H1 (cell line): ENCODE measurements around the gene DPP8. TPM values are rescaled to one million over a fixed set of nuclear protein-coding genes. Genes with fewer than 3 reads are reported as not detected.
"Not testable (repeated sequence)": the region's sequence is repeated elsewhere in the genome, so short reads cannot be mapped to it uniquely, and the experiment has no call there.

ENCODE experiments used
- CTCF ChIA-PET: fragments of 300-600 bp; sonication (Branson Sonifier 250); formaldehyde crosslinking; loops from one replicate; lab custom pipeline; 2021; ENCODE audit not compliant: partially characterized antibody; lab: Charles Lee
- POLR2A ChIA-PET: fragments of 300-600 bp; sonication (Branson Sonifier 250); formaldehyde crosslinking; loops from one replicate; lab custom pipeline; 2021; ENCODE audit warnings: inconsistent platforms; ENCODE audit not compliant: partially characterized antibody; lab: Charles Lee
- DNase-seq, 2 experiments: peaks; one replicate each; pipeline versions ENCODE4 v3.0.0 to v3.0.0-alpha.2; 2010 to 2022; ENCODE audit warnings: low spot score in 2 of 2, low read depth in 1 of 2, mixed read lengths in 1 of 2
- FAIRE-seq: peaks from 2 replicates; lab custom pipeline; 2011; peaks lifted over from hg19 to GRCh38; lab: Jason Lieb, UNC
- H2AFZ ChIP-seq: 2 replicates; pipeline ENCODE4 v1.8.1; 2012; ENCODE audit warnings: low read length, inconsistent platforms
- H2AK5ac ChIP-seq: 2 replicates; pipeline ENCODE4 v1.6.1; 2013; ENCODE audit warnings: low read depth, low read length
- H2BK120ac ChIP-seq: replicated peaks from 2 replicates; pipeline ENCODE3; 2013; ENCODE audit warnings: low read depth, low read length, inconsistent platforms
- H2BK12ac ChIP-seq: 2 replicates; pipeline ENCODE4 v1.6.1; 2013; ENCODE audit warnings: low read depth, low read length
- H2BK15ac ChIP-seq: 2 replicates; pipeline ENCODE4 v1.6.1; 2013; ENCODE audit warnings: low read length
- H2BK20ac ChIP-seq: 2 replicates; pipeline ENCODE4 v1.6.1; 2013; ENCODE audit warnings: low read length
- H2BK5ac ChIP-seq: 2 replicates; pipeline ENCODE4 v1.6.1; 2013; ENCODE audit warnings: low read depth, low read length
- H3K14ac ChIP-seq: 2 replicates; pipeline ENCODE4 v1.6.1; 2013; ENCODE audit warnings: inconsistent platforms; ENCODE audit not compliant: insufficient read length
- H3K18ac ChIP-seq: 2 replicates; pipeline ENCODE4 v1.6.1; 2013; ENCODE audit warnings: low read length; ENCODE audit errors: extremely low read depth
- H3K23ac ChIP-seq: 2 replicates; pipeline ENCODE4 v1.6.1; 2013; ENCODE audit warnings: inconsistent platforms; ENCODE audit not compliant: insufficient read length
- H3K23me2 ChIP-seq: 2 replicates; pipeline ENCODE4 v1.6.1; 2013; ENCODE audit warnings: low read depth, low read length
- H3K27ac ChIP-seq: 2 replicates; pipeline ENCODE4 v1.6.1; 2011; ENCODE audit warnings: low read depth, low read length, inconsistent platforms
- H3K27me3 ChIP-seq, 4 experiments: replicated peaks in 1 of 4; 1 replicate in 1 of 4; 2 replicates in 3 of 4; pipeline versions ENCODE4 v1.6.1 to v1.8.1; 2011 to 2013; ENCODE audit warnings: low read length in 3 of 4, mild to moderate bottlenecking in 3 of 4, inconsistent platforms in 2 of 4, mixed read lengths in 2 of 4, moderate library complexity in 1 of 4; ENCODE audit not compliant: control insufficient read depth in 3 of 4, insufficient read depth in 3 of 4; ENCODE audit errors: extremely low read depth in 1 of 4
- H3K36me3 ChIP-seq, 4 experiments: 2 replicates each; pipeline versions ENCODE4 v1.6.1 to v1.8.1; 2011 to 2013; ENCODE audit warnings: mild to moderate bottlenecking in 4 of 4, low read length in 3 of 4, moderate library complexity in 2 of 4, control low read depth in 1 of 4, inconsistent platforms in 1 of 4; ENCODE audit not compliant: insufficient read depth in 4 of 4, control insufficient read depth in 2 of 4
- H3K4ac ChIP-seq: replicated peaks from 2 replicates; pipeline ENCODE3; 2013; ENCODE audit warnings: low read length, low read depth, mixed read lengths, inconsistent platforms; ENCODE audit not compliant: insufficient read length
- H3K4me1 ChIP-seq, 4 experiments: replicated peaks in 1 of 4; 1 replicate in 1 of 4; 2 replicates in 3 of 4; pipeline versions ENCODE4 v1.6.1 to v1.8.1; 2011 to 2013; ENCODE audit warnings: low read length in 3 of 4, inconsistent platforms in 2 of 4, mixed read lengths in 1 of 4; ENCODE audit not compliant: insufficient read depth in 4 of 4, control insufficient read depth in 3 of 4
- H3K4me2 ChIP-seq, 2 experiments: 2 replicates each; pipeline versions ENCODE4 v1.6.1 to v1.8.1; 2011 to 2013; ENCODE audit warnings: low read depth in 2 of 2, low read length in 2 of 2, control low read depth in 1 of 2, inconsistent platforms in 1 of 2, mild to moderate bottlenecking in 1 of 2; ENCODE audit not compliant: insufficient read depth in 1 of 2
- H3K4me3 ChIP-seq, 4 experiments: fragments of 200-600, 300-600 bp in 1 of 4; sonication (generic), shearing (Covaris generic), sonication (Bioruptor Twin) in 1 of 4; 2 replicates each; pipeline versions ENCODE4 v1.5.1 to v1.8.1; 2011 to 2016; ENCODE audit warnings: low read length in 4 of 4, low read depth in 3 of 4, control low read depth in 2 of 4, inconsistent platforms in 2 of 4, mild to moderate bottlenecking in 2 of 4, mixed read lengths in 1 of 4, moderate library complexity in 1 of 4; ENCODE audit not compliant: insufficient read depth in 2 of 4; ENCODE audit errors: extremely low read depth in 1 of 4
- H3K56ac ChIP-seq: replicated peaks from 2 replicates; pipeline ENCODE3; 2013; ENCODE audit warnings: low read depth, mild to moderate bottlenecking, mixed read lengths, low read length, inconsistent platforms; ENCODE audit not compliant: insufficient read length
- H3K79me1 ChIP-seq: 2 replicates; pipeline ENCODE4 v1.6.1; 2013; ENCODE audit warnings: low read depth, low read length, control low read depth
- H3K79me2 ChIP-seq, 2 experiments: 2 replicates each; pipeline versions ENCODE4 v1.6.1 to v1.8.1; 2012 to 2013; ENCODE audit warnings: low read length in 2 of 2, mild to moderate bottlenecking in 2 of 2, inconsistent platforms in 1 of 2; ENCODE audit not compliant: insufficient read depth in 2 of 2, control insufficient read depth in 1 of 2
- H3K9ac ChIP-seq, 4 experiments: replicated peaks in 1 of 4; 1 replicate in 1 of 4; 2 replicates in 3 of 4; pipeline versions ENCODE4 v1.6.1 to v1.8.1; 2011 to 2013; ENCODE audit warnings: low read depth in 3 of 4, low read length in 3 of 4, control low read depth in 2 of 4, mild to moderate bottlenecking in 2 of 4, moderate library complexity in 2 of 4, inconsistent platforms in 1 of 4; ENCODE audit errors: extremely low read depth in 1 of 4
- H3K9me3 ChIP-seq, 2 experiments: 2 replicates each; pipeline versions ENCODE4 v1.6.1 to v1.8.1; 2012 to 2013; ENCODE audit warnings: mild to moderate bottlenecking in 2 of 2, moderate library complexity in 2 of 2, control low read depth in 1 of 2, inconsistent platforms in 1 of 2, low read depth in 1 of 2, low read length in 1 of 2, mixed read lengths in 1 of 2; ENCODE audit not compliant: insufficient read depth in 2 of 2
- H4K20me1 ChIP-seq, 2 experiments: replicated peaks in 1 of 2; 2 replicates each; pipeline versions ENCODE3 to v1.8.1; 2011 to 2013; ENCODE audit warnings: inconsistent platforms in 2 of 2, low read length in 2 of 2, mild to moderate bottlenecking in 1 of 2; ENCODE audit not compliant: insufficient read depth in 2 of 2, control insufficient read depth in 1 of 2
- H4K5ac ChIP-seq: 2 replicates; pipeline ENCODE4 v1.6.1; 2013; ENCODE audit warnings: low read length, low read depth, mixed read lengths, inconsistent platforms; ENCODE audit not compliant: insufficient read length
- H4K8ac ChIP-seq: 2 replicates; pipeline ENCODE4 v1.8.0; 2013; ENCODE audit warnings: mild to moderate bottlenecking, moderate library complexity, low read length, inconsistent platforms; ENCODE audit not compliant: insufficient read depth; ENCODE audit errors: extremely low read depth
- H4K91ac ChIP-seq: replicated peaks from 2 replicates; pipeline ENCODE3; 2013; ENCODE audit warnings: low read length, mixed read lengths, inconsistent platforms; ENCODE audit not compliant: insufficient read length
- CEBPB ChIP-seq: IDR thresholded peaks from 2 replicates; pipeline ENCODE4 v1.6.1; 2012; ENCODE audit warnings: low read depth, low read length
- HDAC6 ChIP-seq: IDR thresholded peaks from one replicate; pipeline ENCODE4 v1.7.1; 2012; ENCODE audit warnings: low read depth, mild to moderate bottlenecking, inconsistent platforms, low read length, moderate library complexity
- MAFK ChIP-seq: IDR thresholded peaks from 2 replicates; pipeline ENCODE4 v1.6.1; 2012; ENCODE audit warnings: low read depth, mild to moderate bottlenecking, improper control_type of control experiment, low read length
- RBBP5 ChIP-seq: IDR thresholded peaks from 2 replicates; pipeline ENCODE4 v1.7.1; 2012; ENCODE audit warnings: low read depth, mild to moderate bottlenecking, inconsistent platforms, low read length, moderate library complexity, borderline replicate concordance
- SIX5 ChIP-seq: IDR thresholded peaks from 2 replicates; pipeline ENCODE4 v1.6.1; 2011; ENCODE audit warnings: mild to moderate bottlenecking, low read depth, low read length
- TAF7 ChIP-seq: optimal IDR thresholded peaks from 2 replicates; pipeline ENCODE3; 2011; ENCODE audit warnings: low read depth, mild to moderate bottlenecking, inconsistent platforms, low read length, moderate library complexity, borderline replicate concordance
- ZNF274 ChIP-seq: IDR thresholded peaks from 2 replicates; pipeline ENCODE4 v1.7.0; 2012; ENCODE audit warnings: low read length, borderline replicate concordance; ENCODE audit errors: extremely low read depth
- WGBS, 2 experiments: shearing (Covaris generic) in 1 of 2; methylation state at CpG; one replicate each; pipeline versions ENCODE4 v1.1.6 to v1.1.7; 2013 to 2015; ENCODE audit warnings: low lambda C conversion rate in 2 of 2, mixed read lengths in 2 of 2, inconsistent platforms in 1 of 2, low coverage in 1 of 2, missing lambda C conversion rate in 1 of 2; ENCODE audit not compliant: insufficient replicate concordance in 2 of 2, insufficient coverage in 1 of 2, insufficient read length in 1 of 2; ENCODE audit errors: extremely low coverage in 1 of 2, missing lambda C conversion rate in 1 of 2; 5-methylcytosine and 5-hydroxymethylcytosine counted together
- polyA plus RNA-seq, 7 experiments: library from polyadenylated mRNA; depleted of rRNA in 3 of 7; stranded (reverse) in 5 of 7; unstranded in 2 of 7; fragments of >200 nt in 5 of 7; fragments of 200-250 nt in 2 of 7; gene quantifications; 1 replicate in 5 of 7; 2 replicates in 1 of 7; 4 replicates in 1 of 7; pipeline versions ENCODE4 v1.2.1 to v1.2.3, GENCODE V29; 2011 to 2013; ENCODE audit warnings: missing spikeins in 2 of 7, mixed read lengths in 2 of 7
- total RNA-seq: library from RNA; stranded (reverse); fragmentation: NEBNext Ultra II Directional; extraction: Animal tissue kit (Norgen Biotek cat#: 25700); gene quantifications from 2 replicates; pipeline ENCODE4 v1.2.1, GENCODE V29; 2021
- TF ChIP-seq, protein P1 (sequence below), 3 experiments: IDR thresholded peaks; 1 replicate in 2 of 3; 2 replicates in 1 of 3; pipeline versions ENCODE4 v1.5.1 to v1.6.1; 2011; ENCODE audit warnings: low read length in 3 of 3, mild to moderate bottlenecking in 3 of 3, inconsistent platforms in 2 of 3, low read depth in 1 of 3, moderate library complexity in 1 of 3; ENCODE audit not compliant: insufficient read depth in 1 of 3; ENCODE audit errors: control extremely low read depth in 1 of 3

The DPP8 gene
- total and polyA plus RNA-seq, 2 of the 8 experiments (the other 6 are each of a cell fraction or from before 2014, with no cell fraction given) = 9.9 to 26.0 TPM

DNA sequence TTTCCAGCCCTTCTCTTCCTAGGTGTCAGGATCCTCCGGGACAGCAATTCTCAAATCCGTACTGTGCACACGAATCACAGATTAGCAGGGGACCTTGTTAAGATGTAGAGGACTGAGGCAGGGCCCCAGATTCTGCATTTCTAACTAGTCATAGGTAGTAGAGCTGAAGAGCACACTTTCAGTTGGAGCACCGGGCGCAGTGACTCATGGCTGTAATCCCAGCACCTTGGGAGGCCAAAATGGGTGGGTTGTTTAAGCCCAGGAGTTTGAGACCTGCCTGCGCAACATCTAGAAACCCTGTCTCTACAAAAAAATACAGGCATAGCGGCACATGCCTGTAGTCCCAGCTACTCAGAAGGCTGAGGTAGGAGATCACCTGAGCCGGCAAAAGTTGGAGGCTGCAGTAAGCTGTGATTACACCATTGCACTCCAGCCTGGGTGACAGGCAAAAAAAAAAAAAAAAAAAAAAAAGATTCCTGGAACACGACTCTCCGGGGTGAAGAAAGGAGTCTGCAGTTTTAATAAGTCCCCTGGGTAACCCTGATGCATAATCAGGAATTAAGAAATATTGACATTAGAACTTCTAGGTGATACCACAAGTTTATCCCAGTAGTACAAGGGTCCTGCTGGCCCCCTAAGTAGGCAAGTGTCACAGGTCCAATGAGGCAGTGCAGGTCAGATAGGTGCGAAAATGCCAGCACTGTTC, 118.3 kb downstream of the DPP8 start (continued):
- TF ChIP-seq MAFK = no peak
- no peak for TF ChIP-seq ZNF274
- no peak for TF ChIP-seq SIX5
- no peak for TF ChIP-seq CEBPB
- TF ChIP-seq RBBP5 = no peak
- TF ChIP-seq, protein P1, sequence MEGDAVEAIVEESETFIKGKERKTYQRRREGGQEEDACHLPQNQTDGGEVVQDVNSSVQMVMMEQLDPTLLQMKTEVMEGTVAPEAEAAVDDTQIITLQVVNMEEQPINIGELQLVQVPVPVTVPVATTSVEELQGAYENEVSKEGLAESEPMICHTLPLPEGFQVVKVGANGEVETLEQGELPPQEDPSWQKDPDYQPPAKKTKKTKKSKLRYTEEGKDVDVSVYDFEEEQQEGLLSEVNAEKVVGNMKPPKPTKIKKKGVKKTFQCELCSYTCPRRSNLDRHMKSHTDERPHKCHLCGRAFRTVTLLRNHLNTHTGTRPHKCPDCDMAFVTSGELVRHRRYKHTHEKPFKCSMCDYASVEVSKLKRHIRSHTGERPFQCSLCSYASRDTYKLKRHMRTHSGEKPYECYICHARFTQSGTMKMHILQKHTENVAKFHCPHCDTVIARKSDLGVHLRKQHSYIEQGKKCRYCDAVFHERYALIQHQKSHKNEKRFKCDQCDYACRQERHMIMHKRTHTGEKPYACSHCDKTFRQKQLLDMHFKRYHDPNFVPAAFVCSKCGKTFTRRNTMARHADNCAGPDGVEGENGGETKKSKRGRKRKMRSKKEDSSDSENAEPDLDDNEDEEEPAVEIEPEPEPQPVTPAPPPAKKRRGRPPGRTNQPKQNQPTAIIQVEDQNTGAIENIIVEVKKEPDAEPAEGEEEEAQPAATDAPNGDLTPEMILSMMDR (IDR thresholded peaks at IDR 0.05; ENCODE audit: control extremely low read depth in 1 of 3, insufficient read depth in 1 of 3, low read depth in 1 of 3, low read length in 3 of 3) = no peak
- TF ChIP-seq HDAC6 = no peak
- TF ChIP-seq TAF7 = no peak

GRCh38 chr15:65398486-65398885, 119.0 kb downstream of the DPP8 start:
- not testable (repeated sequence) for H3K4ac ChIP-seq, H2AK5ac ChIP-seq, FAIRE-seq, H3K36me3 ChIP-seq, H3K23ac ChIP-seq, H3K18ac ChIP-seq, H3K79me1 ChIP-seq, H3K4me3 ChIP-seq, DNase-seq, H2AFZ ChIP-seq, H3K9me3 ChIP-seq, H3K79me2 ChIP-seq, H2BK120ac ChIP-seq, H3K4me2 ChIP-seq, H3K14ac ChIP-seq, H2BK5ac ChIP-seq, H4K5ac ChIP-seq, H3K27ac ChIP-seq, H3K9ac ChIP-seq, H2BK20ac ChIP-seq, H4K20me1 ChIP-seq, H4K91ac ChIP-seq, H2BK12ac ChIP-seq, H4K8ac ChIP-seq, H3K56ac ChIP-seq, H2BK15ac ChIP-seq
- Histone ChIP-seq H3K4me1 (peaks cover 7 to 30% (median 17%) of the 10 kb centered on the region in 4 experiments), H3K23me2 (peaks cover 14% of the 10 kb centered on the region; the same call in 1 of the 2 replicates), H3K27me3 (peaks cover 14 to 42% (median 35%) of the 10 kb centered on the region in 4 experiments)
- ChIA-PET CTCF (interaction anchor here (0.6 to 6.9 kb wide), 10 partner anchors 11 to 120 kb away, joined by 3 to 180 read pairs (median 4); partner anchors contain the start of genes IGDCC3 and IGDCC4), POLR2A (interaction anchor here (1.2 to 15.2 kb wide), 2 partner anchors 19 to 94 kb away, joined by 4 to 229 read pairs; partner anchors contain the start of genes IGDCC4 and RNU5B-1)
- 98% methylated on average over 14 of the region's 16 CpGs; no CpG with 5 or more reads in 1 of the 2 experiments for WGBS, 2 experiments
